Measurements from ENCODE around the gene IPCEF1. TPM values are rescaled to one million over a fixed set of nuclear protein-coding genes. Genes with fewer than 3 reads are reported as not detected.

The IPCEF1 gene
- total RNA-seq, 2 donors from 2014 or later = 17.6 to 20.4 TPM

GRCh38 chr6:154267508-154268106 is 89.0 kb downstream of the IPCEF1 start:
- Mint-ChIP-seq H3K9me3 (peaks cover 0 to 2% of the 10 kb centered on the region in 2 donors), H3K27me3 (ENCODE audit: low read depth) (peaks cover 9% of the 10 kb centered on the region), H3K4me1 (ENCODE audit: low read depth) (peaks cover 30% of the 10 kb centered on the region), H3K27ac (no peak overlapping the region), H3K4me3 (no peak overlapping the region), H3K36me3 (ENCODE audit: insufficient read depth in 2 of 2) (no peaks in the 10 kb centered on the region)
- ATAC-seq (replicated peaks in 1 of 2) (peak in 1 of 2 donors; percentile 42), DNase-seq (no peak)

- Mint-ChIP-seq H3K4me3 (no peak overlapping the region), H3K27me3 (ENCODE audit: low read depth) (peaks cover 15% of the 10 kb centered on the region), H3K4me1 (ENCODE audit: low read depth) (peaks cover 34% of the 10 kb centered on the region), H3K27ac (no peak overlapping the region), H3K9me3 (peaks cover 0 to 2% of the 10 kb centered on the region in 2 donors), H3K36me3 (ENCODE audit: insufficient read depth in 2 of 2) (no peaks in the 10 kb centered on the region)
- DNase-seq (no peak), ATAC-seq (replicated peaks in 1 of 2) (peak; percentile 54 to 70)
Measured at GRCh38 chr6:154266560-154267099, 90.0 kb downstream of the IPCEF1 start.

- DNase-seq (no peak), ATAC-seq (replicated peaks in 1 of 2) (no peak)
- Mint-ChIP-seq H3K9me3 (peaks cover 2 to 8% of the 10 kb centered on the region in 2 donors), H3K36me3 (ENCODE audit: insufficient read depth in 2 of 2) (peaks cover 0 to 6% of the 10 kb centered on the region in 2 donors), H3K27me3 (ENCODE audit: low read depth) (peaks cover 6% of the 10 kb centered on the region), H3K27ac (no peak overlapping the region), H3K4me3 (no peak overlapping the region), H3K4me1 (ENCODE audit: low read depth) (peaks cover 32% of the 10 kb centered on the region)
Measured at GRCh38 chr6:154261688-154262397, 94.8 kb downstream of the IPCEF1 start.

GRCh38 chr6:154258064-154258757 is 98.4 kb downstream of the IPCEF1 start:
- DNase-seq = no peak
- H3K9me3 Mint-ChIP-seq = peaks cover 13 to 16% of the 10 kb centered on the region in 2 donors
- no peak overlapping the region for H3K27ac Mint-ChIP-seq
- peak in 1 of 2 donors; percentile 46 for ATAC-seq (replicated peaks in 1 of 2)
- no peak overlapping the region for H3K4me3 Mint-ChIP-seq
- H3K4me1 Mint-ChIP-seq (ENCODE audit: low read depth) = peaks cover 23% of the 10 kb centered on the region
- H3K27me3 Mint-ChIP-seq (ENCODE audit: low read depth) = peaks cover 6% of the 10 kb centered on the region
- peaks cover 11 to 25% of the 10 kb centered on the region in 2 donors for H3K36me3 Mint-ChIP-seq (ENCODE audit: insufficient read depth in 2 of 2)

GRCh38 chr6:154257067-154257466 is 99.5 kb downstream of the IPCEF1 start:
- DNase-seq (no peak), ATAC-seq (replicated peaks in 1 of 2) (no peak)
- Mint-ChIP-seq H3K4me3 (no peak overlapping the region), H3K9me3 (peaks cover 13 to 16% of the 10 kb centered on the region in 2 donors), H3K27ac (no peak overlapping the region), H3K36me3 (ENCODE audit: insufficient read depth in 2 of 2) (peaks cover 12 to 25% of the 10 kb centered on the region in 2 donors), H3K27me3 (ENCODE audit: low read depth) (peaks cover 5% of the 10 kb centered on the region), H3K4me1 (ENCODE audit: low read depth) (peaks cover 34% of the 10 kb centered on the region)

- peaks cover 9% of the 10 kb centered on the region for H3K27me3 Mint-ChIP-seq (ENCODE audit: low read depth)
- ATAC-seq (replicated peaks in 1 of 2) (no peak), DNase-seq (no peak)
- H3K36me3 Mint-ChIP-seq (ENCODE audit: insufficient read depth in 2 of 2) = peaks cover 13 to 25% of the 10 kb centered on the region in 2 donors
- no peak overlapping the region for H3K4me3 Mint-ChIP-seq
- peaks cover 61% of the 10 kb centered on the region for H3K4me1 Mint-ChIP-seq (ENCODE audit: low read depth)
- H3K9me3 Mint-ChIP-seq = peaks cover 13% of the 10 kb centered on the region in 2 donors
- peak overlapping the region; percentile 3 for H3K27ac Mint-ChIP-seq
Measured at GRCh38 chr6:154252678-154253077, 103.9 kb downstream of the IPCEF1 start.

- H3K36me3 Mint-ChIP-seq (ENCODE audit: insufficient read depth in 2 of 2) = peaks cover 14 to 15% of the 10 kb centered on the region in 2 donors
- peaks cover 8 to 9% of the 10 kb centered on the region in 2 donors for H3K9me3 Mint-ChIP-seq
- peaks cover 9% of the 10 kb centered on the region for H3K27me3 Mint-ChIP-seq (ENCODE audit: low read depth)
- no peak overlapping the region for H3K27ac Mint-ChIP-seq
- H3K4me1 Mint-ChIP-seq (ENCODE audit: low read depth) = peaks cover 67% of the 10 kb centered on the region
- ATAC-seq (replicated peaks in 1 of 2) (no peak), DNase-seq (no peak)
- H3K4me3 Mint-ChIP-seq = no peak overlapping the region
Measured at GRCh38 chr6:154251116-154251515, 105.5 kb downstream of the IPCEF1 start.

- H3K27me3 Mint-ChIP-seq (ENCODE audit: low read depth) = peaks cover 9% of the 10 kb centered on the region
- peak; percentile 70 to 73 for ATAC-seq (replicated peaks in 1 of 2)
- DNase-seq = peak in 1 of 2 donors; percentile 31
- H3K4me1 Mint-ChIP-seq (ENCODE audit: low read depth) = peaks cover 82% of the 10 kb centered on the region
- peak overlapping the region; percentile 93 for H3K27ac Mint-ChIP-seq
- H3K36me3 Mint-ChIP-seq (ENCODE audit: insufficient read depth in 2 of 2) = peaks cover 4 to 12% of the 10 kb centered on the region in 2 donors
- peaks cover 3% of the 10 kb centered on the region in 2 donors for H3K9me3 Mint-ChIP-seq
- peak overlapping the region; percentile 70 to 75 for H3K4me3 Mint-ChIP-seq
Measured at GRCh38 chr6:154249499-154250298, 106.9 kb downstream of the IPCEF1 start.

GRCh38 chr6:154247119-154247861 is 109.3 kb downstream of the IPCEF1 start:
- peak; percentile 52 for ATAC-seq (replicated peaks in 1 of 2)
- H3K9me3 Mint-ChIP-seq = peaks cover 4 to 5% of the 10 kb centered on the region in 2 donors
- peaks cover 96% of the 10 kb centered on the region for H3K4me1 Mint-ChIP-seq (ENCODE audit: low read depth)
- H3K36me3 Mint-ChIP-seq (ENCODE audit: insufficient read depth in 2 of 2) = peaks cover 12 to 18% of the 10 kb centered on the region in 2 donors
- peak overlapping the region; percentile 84 to 95 for H3K4me3 Mint-ChIP-seq
- peak overlapping the region; percentile 99 for H3K27ac Mint-ChIP-seq
- DNase-seq = peak in 1 of 2 donors; percentile 57
- peaks cover 9% of the 10 kb centered on the region for H3K27me3 Mint-ChIP-seq (ENCODE audit: low read depth)

- peaks cover 5% of the 10 kb centered on the region for H3K27me3 Mint-ChIP-seq (ENCODE audit: low read depth)
- peaks cover 12 to 16% of the 10 kb centered on the region in 2 donors for H3K36me3 Mint-ChIP-seq (ENCODE audit: insufficient read depth in 2 of 2)
- H3K27ac Mint-ChIP-seq = peak overlapping the region; percentile 99
- ATAC-seq (replicated peaks in 1 of 2) (no peak), DNase-seq (no peak)
- H3K4me1 Mint-ChIP-seq (ENCODE audit: low read depth) = peaks cover 96% of the 10 kb centered on the region
- peak overlapping the region; percentile 84 to 95 for H3K4me3 Mint-ChIP-seq
- H3K9me3 Mint-ChIP-seq = peaks cover 4 to 5% of the 10 kb centered on the region in 2 donors
Measured at GRCh38 chr6:154246723-154247118, 109.9 kb downstream of the IPCEF1 start.

- peak in 1 of 2 donors; percentile 7 for ATAC-seq (replicated peaks in 1 of 2)
- peak overlapping the region; percentile 84 to 95 for H3K4me3 Mint-ChIP-seq
- no peak for DNase-seq
- H3K9me3 Mint-ChIP-seq = peaks cover 4 to 5% of the 10 kb centered on the region in 2 donors
- no peaks in the 10 kb centered on the region for H3K27me3 Mint-ChIP-seq (ENCODE audit: low read depth)
- H3K4me1 Mint-ChIP-seq (ENCODE audit: low read depth) = peaks cover 96% of the 10 kb centered on the region
- peak overlapping the region; percentile 99 for H3K27ac Mint-ChIP-seq
- H3K36me3 Mint-ChIP-seq (ENCODE audit: insufficient read depth in 2 of 2) = peaks cover 12 to 16% of the 10 kb centered on the region in 2 donors
Measured at GRCh38 chr6:154245506-154245905, 111.1 kb downstream of the IPCEF1 start.

All from activated T-cell treated with anti-CD3 and anti-CD28 coated beads, Interleukin-2, amount 50 U/mL, for 72 hours (primary cell).